ENCODE results near the gene PCDHA1.

The PCDHA1 gene

GRCh38 chr5:141040093-141040770 is 254.3 kb downstream of the PCDHA1 start:
- in situ Hi-C loops (cut with MboI; ENCODE audit: low sequenced_read_pairs): no loop called here

DNA sequence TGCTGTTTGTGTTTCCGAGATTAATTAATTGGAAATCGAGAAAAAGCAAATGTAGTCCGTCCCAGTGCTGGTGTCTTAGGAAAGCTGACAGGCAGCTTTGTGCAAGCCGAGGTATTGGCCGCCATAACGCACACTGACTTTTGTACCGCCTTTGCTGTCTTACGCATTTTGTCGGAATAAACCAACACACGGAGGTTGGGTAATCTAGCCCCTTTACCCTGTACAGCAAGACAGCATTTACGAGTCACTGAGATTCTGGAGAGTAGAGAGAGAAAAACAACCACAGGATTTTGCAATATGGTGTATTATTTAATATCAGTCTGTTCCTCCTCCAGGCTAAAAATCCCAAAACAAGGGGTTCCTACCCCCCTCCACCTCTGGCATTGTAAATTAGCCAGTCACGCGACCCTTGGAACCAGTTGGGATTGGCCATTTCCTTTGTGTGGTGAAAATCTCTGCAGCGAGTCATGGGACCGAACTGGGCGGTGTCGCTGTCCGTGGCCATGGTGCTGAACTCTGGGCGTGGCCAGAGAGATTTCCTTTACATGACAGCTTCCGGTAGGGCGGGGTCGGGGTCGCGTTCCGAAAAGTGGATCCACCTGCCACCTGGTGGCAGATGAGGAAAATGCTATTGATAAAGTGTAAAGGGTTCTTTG is 255.0 kb downstream of the PCDHA1 start:
- in situ Hi-C loops (cut with MboI; ENCODE audit: low sequenced_read_pairs): no loop called here

GRCh38 chr5:141041427-141041785 is 255.5 kb downstream of the PCDHA1 start:
- in situ Hi-C loops (cut with MboI; ENCODE audit: low sequenced_read_pairs): no loop called here

- in situ Hi-C loops (cut with MboI; ENCODE audit: low sequenced_read_pairs): no loop called here
These were observed 256.6 kb downstream of the PCDHA1 start for GRCh38 chr5:141042555-141042954.

DNA sequence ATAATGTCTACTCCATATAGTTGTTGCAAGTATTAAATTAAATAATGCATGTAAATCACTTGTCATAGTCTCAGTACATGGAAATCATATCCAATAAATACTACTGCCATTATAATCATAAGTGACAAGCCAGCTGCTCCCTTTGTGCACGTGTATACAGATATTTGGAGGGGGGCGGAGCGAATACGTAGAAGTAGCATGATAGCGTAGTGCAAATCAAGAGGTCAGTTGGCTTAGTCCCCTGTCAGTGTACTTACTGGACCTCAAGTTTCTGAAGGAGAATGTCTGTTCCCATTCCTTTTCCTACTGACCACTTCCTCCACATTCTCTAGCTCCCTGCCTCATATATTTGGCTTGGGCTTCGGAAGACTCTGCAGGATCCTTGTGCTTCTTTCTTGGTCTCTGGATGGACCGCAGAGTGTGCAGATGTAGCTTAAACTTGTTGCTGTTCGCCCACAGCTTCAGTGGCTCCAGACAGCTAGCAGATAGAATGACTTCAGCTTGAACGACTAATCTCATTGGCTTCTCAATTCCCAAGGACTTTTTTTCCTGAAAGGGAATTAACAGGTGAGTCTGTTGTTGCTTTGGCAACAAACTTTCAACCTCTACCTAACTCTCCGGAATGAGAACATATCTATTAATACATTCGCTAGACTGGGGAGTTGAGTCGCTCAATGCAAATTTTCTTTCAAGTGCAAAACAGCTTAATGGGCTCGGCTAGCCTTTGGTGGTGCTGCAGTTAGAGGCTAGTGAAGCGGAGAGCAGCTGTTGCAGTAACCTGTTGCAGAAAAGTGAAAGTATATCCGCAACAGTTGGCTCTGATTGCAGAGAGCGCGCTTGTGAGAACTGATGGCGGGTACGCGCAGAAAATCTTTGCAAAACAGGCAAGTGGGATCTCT is 264.9 kb downstream of the PCDHA1 start, which contains the start of gene PCDHB1:
Gene PCDHB1, plus strand, starts transcription at position 753 of the 899 bp plus-strand sequence. Its CDS starts 97 bp downstream, at position 850.
- in situ Hi-C loops (cut with MboI; ENCODE audit: low sequenced_read_pairs): no loop called here

DNA sequence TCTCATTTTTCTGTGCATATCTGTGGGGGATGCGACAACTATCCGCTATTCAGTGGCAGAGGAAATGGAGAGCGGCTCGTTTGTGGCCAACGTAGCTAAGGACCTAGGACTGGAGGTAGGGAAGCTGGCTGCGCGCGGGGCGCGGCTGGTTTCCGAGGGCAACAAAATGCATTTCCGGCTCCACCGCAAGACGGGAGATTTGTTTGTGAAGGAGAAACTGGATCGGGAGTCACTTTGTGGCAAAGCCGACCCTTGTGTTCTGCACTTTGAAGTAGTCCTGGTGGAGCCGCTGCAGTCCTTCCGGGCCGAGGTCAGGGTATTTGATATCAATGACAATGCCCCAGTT is 265.6 kb downstream of the PCDHA1 start:
- in situ Hi-C loops (cut with MboI; ENCODE audit: low sequenced_read_pairs): no loop called here

Data from HL-60/S4 treated with phorbol 12-myristate 13-acetate at 8.2 ng/mL for 4 days and 3 days (cell line).